Measurements from ENCODE around the gene RNU2-1.

- no peak for TF ChIP-seq CTCF (IDR thresholded peaks at IDR 0.05)
- no peak for TF ChIP-seq POLR2A (IDR thresholded peaks at IDR 0.05)
- TF ChIP-seq POLR2AphosphoS5 (IDR thresholded peaks at IDR 0.05) = no peak
These were observed 13.9 kb downstream of the RNU2-1 start for GRCh38 chr17:43219746-43220380.

Data from sigmoid colon (tissue), 4 donors.